Activated CD4-positive, alpha-beta T cell treated with anti-CD3 and anti-CD28 coated beads for 4 hours (primary cell): ENCODE results near the gene JAML.

ENCODE experiments used
- DNase-seq, 2 donors: peaks; one replicate each; pipeline ENCODE4 v3.0.0-alpha.2; 2020

Gene JAML

DNA sequence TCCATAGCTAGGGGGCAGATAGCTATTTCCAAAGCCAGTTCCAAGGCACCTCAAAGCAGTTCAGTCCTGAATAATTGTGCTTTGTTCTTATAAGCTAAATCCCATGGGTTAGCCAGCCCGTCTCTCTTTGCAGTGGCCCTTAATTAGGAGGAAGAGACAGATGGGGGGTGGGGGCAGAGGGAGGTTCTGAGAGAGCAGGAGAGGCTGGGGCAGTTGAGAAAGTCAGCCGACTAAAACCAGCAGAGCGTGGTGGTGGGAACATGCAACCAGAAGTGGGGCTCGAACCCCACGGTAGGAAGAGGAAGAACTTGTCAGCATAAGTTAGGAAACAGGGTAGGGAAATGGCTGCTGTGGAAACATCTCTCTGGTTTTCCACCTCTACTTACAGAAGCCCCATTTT lies 61.3 kb downstream of the JAML start:
- DNase-seq, result no peak

DNA sequence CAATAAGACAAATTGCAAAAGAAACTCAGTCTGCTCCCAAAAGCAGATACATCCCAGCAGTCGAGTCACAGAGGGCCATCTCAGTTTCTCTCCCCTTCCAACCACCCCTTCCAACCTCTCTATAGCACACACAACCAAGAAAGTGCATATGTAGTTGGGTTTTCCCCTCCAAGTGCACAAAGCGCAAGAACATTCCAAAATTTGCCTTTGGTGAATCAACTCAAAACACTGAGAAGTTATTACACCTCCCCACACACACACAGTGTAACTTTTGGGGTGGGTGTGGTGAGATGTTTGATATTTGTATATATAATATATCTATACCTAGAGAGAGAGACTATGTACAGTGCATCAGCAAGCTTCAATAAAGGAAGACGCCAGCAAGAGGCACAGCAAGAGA lies 62.0 kb downstream of the JAML start:
- no peak for DNase-seq

DNA sequence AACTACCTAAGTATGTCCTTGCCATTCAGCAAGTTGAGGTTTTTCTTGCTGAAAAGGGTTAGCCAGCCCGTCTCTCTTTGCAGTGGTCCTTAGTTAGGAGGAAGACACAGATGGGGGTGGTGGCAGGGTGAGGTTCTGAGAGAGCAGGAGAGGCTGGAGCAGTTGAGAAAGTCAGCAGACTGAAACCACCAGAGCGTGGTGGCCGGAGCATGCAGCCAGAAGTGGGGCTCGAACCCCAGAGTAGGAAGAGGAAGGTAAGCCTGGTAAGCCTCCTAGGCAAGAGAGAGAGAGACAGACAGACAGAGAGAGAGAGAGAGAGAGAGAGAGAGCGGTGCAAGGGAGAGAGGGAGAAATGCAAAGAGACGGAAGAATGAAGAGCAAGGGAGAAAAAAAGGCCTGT lies 63.0 kb downstream of the JAML start:
- no peak for DNase-seq

DNA sequence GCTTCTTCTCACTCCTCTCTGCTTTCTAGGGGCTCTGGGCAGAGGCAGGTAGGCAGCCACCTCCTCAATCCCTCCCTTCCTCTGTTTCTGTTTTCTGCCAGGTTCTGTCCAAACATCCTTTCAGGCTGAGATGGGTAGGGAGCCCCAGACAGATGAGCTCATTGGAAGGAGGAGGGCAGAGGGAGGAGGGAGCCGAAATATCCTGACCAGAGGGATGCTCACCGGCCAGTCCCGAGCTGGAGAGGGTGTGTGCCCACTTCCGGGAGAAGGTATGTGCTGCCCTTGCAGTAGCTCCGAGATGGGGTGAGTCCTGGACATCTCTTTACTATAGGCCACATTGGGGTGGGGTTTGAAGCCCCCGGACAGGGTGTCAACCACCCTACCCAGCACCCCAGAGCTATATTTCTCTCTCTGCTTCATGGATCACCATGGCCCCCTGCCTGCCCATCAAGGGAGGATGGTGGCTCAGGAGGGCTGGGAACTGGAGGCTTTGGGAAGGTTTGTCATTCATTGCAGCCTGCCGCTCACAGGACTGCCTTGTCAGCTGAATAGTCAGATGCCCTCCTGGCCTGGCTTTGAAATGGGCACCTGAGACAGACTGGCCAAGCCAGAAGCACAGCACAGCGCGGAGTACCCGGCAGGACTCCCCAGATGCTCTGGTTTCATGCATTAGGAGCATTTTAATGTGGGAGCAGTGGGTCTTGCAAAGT lies 67.5 kb downstream of the JAML start:
- no peak for DNase-seq

DNA sequence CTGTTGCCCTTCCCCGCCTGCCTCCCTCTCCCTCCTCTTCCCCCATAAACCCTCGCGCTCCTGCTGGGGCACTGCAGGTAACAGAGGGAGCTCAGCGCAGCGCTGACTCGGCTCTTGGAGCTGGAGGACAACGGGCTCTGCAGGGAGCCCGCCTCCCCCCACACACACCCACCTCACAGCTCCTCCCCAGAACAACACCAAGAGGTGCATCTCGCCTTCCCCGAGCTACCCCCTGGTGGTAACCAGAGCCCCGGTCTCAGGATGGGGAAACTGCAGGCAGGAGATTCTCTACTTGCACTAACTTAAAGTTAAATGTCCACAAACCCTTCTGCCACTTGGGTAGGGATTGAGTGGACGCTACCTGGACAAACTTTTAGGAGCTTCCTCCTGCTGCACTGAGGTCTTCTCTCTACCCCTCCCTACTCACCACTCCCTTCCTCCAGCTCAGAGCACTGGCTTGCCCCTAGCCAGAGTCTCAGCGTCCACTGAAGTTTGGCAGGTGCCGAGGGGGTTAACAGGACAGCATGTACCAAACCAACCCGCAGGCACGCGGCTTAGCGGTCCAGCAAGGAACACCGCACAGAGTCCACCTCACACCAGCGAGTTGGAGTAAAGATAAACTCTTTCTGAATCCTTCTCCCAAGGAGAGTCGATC lies 68.2 kb downstream of the JAML start:
- no peak for DNase-seq

DNA sequence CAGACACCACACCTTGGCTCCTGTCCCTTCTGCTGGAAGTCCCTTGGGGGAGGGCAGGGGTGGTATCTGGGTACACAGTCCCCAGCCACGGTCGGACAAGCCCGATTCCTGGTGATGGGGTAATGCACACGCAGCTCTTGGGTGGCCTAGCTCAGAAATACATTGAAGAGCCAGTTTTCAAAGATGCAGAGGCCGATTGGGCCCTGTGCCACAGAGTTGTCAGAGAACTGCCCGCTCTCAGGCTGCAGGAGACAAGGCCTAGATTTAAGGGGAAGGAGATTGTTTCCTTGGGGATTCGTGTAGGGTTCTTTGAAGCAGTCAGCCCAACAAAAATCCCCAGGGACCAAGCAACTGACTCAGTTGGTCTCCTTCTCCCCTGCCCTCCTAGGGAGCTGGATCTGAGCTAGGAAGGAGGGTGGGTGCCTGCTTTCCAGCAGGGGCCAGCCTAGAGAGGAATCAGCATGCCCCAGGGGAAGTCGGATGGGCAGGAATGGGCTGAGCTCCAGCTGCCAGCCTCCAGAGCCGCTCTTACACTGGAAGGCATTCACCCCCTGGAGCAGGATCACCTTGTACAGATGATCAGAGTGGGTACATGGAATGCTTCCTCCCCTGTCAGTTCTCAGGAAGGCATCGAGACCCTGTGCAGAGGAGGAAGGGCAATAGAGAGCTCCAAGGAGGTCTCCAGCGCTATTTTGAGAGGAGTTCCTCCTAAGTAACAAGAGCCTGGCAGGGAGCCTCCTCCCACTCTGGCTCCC lies 68.9 kb downstream of the JAML start:
- no peak for DNase-seq

DNA sequence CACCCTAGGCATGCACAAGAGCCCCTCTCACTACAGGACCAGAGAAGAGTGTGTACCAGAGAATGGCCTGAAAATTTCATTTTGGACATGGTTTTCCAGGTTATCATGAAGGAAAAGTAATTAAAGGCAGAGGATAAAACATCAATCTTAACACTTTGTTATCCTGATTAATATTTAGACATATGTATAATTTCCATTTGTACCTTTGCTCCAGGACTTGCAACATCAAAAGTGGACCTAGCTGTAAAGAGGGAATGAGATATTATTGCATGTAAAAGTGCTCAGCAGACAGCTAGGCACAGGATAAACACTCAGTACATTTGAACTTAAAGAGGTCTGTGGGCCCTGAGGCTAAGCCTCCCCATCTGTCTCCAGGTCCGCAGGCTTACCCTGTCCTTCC lies 70.2 kb downstream of the JAML start:
- no peak for DNase-seq

DNA sequence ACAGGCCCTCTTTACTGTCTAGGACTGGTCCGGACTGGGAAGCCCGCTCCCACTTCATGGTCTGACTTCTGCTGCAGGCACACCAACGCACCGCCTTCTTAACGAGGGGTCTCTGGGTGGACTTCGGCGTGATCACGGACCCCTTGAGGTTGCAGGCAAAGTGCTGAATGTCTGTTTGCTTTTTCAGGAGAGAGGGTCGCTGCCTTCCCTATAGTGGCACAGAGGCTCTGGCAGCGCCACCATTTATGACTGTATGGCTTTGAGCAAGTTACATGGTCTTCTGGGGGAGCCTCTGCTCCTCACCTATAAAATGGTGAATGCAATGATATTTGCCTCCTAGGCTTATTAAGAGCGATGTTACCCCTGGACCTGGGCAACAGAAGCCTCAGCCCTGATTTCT lies 70.8 kb downstream of the JAML start:
- no peak for DNase-seq

DNA sequence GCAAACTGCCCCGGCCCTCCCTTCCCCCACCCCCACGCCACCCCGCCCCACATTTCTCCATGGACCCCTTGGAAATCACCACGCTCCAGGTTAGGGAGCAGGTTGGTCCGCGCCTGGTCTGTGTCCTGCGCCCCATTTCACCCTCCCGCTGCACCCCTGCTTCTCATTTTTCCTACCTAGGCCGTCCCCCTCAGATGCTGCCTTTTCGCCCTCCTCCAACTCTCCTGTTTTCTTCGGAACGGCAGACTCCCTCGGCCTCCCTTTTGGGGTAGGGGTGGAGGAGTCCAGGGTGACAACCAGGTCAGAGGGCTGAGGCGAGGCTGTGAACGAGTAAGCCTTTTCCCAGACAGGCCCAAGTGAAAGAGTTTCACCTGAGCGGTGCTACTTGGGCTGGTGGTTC lies 71.3 kb downstream of the JAML start:
- DNase-seq, result no peak

DNA sequence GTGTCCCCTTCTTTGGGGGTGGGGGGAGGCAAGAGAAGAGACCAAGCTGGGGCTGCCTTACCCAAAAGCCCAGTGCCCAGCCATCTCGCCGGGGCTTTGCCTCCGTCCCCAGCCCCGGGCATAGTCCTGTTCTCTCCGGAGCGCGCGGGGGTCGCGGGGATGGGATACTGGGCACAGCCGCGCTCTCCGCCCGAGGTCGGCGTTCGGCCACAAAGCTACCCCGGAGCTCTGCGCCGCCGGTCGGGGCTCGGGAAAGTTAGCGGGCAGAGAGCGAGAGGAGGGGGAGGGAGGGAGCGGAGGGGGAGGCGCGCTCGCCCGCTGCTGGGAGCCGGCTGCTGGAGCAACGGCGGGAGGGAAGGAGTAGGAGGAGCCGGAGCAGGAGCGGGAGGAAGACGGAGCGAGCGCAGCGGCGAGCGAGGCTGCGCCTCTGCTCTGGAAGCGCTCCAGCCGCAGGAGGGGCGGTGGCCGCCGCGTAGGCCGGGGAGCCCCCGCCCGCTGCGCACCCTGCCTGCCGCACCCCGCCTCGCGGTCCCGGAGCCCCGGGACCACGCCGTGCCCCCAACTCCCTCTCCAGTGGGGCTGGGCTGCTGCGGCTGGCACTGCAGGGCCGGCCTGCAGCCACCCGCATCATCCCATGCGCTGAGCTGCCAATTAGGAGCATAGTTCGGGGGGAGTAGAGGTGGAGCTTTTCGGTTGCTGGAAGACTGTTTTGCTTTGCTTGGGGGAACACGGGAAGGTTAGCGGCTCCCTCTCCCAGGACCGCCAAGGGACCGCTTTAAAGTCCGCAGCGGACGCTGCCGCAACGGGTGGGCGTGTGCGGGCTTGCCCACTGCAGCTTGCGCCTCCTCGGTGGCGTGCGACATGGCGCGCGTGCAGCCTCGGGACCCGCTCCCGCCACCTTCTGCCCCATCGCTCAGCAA lies 72.0 kb downstream of the JAML start, which contains the start of gene SCN4B:
SCN4B (minus strand) TSS at position 272 of the 920 bp plus-strand sequence; CDS start at position 122, 150 bp downstream.
- no peak for DNase-seq

DNA sequence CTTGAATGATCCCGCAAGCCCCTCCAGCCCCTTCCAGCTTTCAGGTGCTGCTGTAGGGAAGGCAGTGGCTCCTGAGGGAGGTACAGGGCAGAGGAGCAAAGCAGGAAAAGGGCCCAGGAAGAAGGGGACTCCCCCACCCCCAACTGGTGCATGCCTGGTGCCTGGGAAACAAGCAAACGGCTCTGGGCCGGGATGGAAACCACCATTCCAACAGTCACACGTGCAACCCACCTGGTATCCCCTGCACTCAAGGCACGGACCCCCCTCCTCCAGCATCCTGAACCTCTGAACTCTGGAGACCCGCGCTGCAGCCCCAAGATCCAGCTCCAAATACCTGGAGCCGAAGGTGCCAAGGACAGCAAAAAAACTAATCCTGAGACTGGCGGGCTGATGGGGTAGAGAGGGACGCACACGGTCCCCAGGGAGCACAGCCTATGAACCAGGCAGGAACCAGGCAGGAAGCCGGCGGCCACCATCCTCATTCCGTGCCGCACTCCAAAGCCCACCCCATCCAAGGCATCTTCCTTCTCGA lies 72.7 kb downstream of the JAML start:
- DNase-seq, result no peak

DNA sequence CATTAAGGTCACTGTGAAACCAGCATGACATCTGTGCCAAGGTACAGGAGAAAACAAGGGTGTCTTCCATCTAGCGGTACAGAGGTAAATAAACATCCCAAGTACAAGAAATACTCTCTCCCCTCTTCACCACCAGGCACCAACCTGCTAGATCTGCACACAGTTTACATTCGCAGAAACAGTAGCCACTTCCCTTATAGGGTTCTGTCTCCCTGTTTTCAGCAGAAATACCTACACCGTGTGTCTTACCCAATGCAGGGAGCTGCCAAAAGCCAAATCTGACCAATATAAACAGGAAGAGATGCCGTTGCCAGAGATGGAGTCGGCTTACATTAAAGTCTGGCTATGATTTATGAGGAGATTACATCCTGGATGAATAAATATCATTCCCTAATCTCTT lies 73.4 kb downstream of the JAML start:
- no peak for DNase-seq

DNA sequence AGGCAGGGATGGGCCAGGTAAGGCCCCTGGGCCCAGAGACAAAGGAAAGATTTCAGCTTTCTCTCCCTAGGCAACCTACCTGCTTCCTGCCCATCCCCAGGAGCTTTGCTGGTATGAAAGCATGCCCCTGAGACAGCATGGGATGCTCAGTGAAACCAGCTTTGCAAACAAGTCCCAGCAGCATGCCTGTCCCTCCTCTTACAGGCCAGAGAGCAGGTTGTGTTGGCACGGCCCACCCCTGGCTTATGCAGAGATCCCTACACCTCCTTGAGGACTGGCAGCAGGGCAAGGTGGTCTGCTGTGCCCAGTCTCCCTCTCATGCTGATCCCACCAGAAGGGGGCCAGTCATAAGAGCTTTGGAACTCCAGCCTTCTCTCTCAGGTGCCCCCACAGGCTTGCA lies 75.3 kb downstream of the JAML start:
- DNase-seq, result no peak

DNA sequence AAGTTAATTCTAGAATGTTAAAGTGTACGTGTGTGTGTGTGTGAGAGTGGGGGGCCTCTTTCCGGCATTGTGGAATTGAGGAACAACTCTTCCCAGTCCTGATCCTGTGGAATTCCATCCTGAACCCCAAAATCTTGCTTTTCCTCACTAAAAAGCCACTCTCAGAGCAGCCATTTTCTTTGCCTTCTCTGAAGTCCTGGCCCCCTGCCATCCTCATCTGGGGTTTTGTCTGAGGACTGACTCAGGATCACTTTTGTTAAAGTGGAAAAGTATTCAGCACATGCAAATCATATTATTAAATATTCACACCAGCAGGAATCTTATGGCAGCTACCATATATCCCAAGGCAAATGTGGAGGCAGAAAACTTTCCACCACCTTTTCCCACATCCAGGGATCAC lies 76.0 kb downstream of the JAML start:
- no peak for DNase-seq

DNA sequence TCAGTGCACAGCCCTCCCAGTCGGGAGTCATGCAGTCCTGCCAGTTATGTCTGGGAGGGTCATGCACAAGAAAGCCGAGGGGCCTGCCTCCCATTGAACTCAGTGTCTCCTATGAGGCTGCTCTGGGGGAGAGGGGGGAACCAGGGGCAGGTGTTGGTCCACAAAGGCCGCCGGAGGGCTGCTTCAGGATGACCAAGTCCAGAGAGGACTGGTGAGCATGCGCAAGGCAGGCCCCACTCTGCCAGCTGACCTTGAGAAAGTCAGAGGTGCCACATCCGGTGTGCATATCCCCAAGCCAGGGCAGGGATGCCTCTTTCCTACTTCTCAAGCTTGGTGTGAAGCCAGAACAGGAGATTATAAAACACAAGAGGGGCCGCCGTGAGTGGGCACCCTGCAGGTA lies 76.6 kb downstream of the JAML start:
- DNase-seq, result no peak

DNA sequence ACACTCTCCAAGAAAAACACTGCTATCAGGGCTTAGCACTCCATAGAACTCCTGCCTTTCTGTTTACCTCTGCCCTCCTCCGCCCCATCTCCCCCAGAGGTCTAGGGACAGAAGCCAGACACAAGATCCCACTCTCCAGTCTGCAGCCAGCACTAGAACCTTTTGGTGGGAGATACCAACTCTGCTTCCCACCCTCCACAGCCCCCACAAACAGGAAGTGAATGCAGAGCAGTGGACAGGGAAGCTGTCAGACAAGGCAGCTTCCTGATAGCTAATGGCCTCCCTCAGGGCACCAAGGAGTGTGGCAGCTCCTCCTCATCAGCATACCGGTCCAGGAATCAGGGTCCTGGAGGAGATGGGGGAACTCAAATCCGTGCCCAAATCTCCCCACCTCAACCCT lies 77.3 kb downstream of the JAML start:
- DNase-seq, result no peak

DNA sequence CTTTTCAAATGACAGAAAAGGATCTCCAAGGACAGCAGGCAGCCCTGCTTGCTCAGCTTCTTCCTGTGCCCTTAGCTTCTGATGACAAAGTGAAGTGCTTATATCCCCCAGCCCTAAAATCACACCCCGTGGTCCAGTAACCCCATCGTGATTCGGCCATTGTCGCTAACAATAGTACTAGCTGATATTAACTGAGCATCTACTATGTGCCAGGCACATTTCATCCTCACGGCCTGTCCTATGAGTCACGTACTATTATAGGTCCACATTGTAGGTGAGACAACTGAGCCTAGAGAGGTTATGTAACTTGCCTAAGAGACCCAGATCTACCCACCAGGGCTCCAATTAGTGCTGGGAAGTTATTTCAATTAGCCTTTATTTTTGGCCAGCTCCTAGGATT lies 78.3 kb downstream of the JAML start:
- no peak for DNase-seq

DNA sequence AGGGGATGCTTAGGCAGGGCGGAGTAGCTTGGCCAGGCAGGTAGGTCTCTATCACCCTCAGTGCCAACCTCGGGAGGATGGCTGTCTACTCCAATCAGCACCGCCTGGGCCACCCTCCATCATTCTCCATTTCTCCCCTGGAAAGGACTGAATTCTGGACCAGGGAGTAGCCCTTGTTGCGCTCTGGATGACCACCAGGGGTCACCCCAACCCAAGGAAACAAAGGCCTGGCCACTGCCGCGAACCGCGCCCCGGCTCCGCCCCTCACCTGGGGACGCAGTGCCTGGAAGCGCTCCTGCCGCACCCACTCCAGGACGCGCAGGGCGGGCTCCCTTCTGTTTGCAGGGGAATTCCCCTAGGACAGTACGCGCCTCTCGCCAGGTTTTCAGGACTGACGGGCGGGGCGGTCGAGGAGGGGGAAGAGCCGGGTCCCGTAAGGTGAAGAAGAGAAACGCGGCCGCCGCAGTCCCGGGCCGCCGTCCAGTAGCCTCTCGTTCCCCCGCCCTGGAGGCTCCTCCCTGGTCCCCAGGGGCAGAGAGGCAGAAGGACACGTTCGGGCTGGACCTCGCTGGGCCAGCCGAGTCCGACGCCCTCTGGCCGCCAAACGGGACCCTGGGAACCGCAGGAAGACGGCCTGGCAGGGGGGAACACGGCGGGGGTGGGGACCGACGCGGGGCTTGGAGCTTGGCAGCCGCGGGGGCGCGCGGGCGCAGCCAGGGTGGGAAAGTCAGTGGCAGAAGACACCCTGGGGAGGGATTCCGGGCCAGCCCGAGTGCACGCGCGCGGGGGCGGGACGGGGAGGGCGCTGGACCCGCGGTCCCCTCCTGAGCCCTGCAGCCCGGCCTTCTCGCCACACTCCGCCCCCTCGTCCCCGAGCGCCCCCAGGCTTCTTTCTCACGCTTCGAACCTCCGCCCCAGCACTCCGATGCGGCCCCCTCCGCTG lies 79.3 kb downstream of the JAML start:
- peak; percentile 85 to 89 for DNase-seq

DNA sequence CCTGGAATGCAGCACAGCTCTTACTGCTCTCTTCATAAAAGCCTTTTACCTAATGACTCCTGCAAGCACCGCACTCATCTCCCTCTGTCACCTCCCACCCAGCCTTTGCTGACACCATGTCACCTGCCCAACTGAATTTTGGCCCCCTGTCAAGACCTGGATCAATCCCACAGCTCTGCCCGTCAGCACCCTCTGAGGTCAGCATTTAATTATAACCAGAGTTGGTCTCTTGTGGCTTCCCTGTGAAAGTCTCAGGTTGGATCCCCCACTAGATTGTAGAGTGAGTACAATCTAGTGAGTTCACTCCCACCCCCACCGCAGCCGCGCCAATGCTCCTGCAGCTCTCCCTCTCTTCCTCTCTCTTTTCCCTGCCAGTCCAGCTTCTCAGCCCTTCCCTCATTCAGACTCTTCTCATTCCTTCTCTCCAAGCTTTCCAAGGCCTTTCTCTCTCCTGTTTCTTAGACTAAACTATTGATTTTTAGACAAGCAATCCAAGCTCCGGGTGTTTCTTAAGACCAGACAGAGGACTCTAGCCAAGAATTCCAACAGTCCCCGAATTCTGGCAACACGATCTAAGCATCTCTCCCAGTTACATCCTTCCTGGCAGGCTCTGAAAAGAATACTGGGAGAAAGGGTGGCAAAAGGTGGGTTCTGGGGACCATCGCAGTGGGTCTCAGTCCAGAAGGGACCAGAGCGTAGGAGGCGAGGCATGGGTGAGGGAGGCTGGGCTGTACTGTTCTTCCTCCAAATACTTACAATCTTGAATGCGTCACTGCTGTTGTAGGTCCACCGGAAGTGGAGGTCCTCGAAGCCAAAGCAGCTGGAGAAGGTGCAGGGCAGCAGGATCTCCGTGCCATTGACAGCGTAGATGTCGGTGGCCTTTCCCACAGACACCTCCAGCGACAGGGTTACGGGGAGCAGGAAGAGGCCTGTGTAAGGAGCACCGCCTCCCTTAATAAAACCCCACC lies 80.2 kb downstream of the JAML start:
- no peak for DNase-seq
